ENCODE results near the gene ANP32E.
"Not testable (repeated sequence)": the region's sequence is repeated elsewhere in the genome, so short reads cannot be mapped to it uniquely, and the experiment has no call there.

The ANP32E gene

DNA sequence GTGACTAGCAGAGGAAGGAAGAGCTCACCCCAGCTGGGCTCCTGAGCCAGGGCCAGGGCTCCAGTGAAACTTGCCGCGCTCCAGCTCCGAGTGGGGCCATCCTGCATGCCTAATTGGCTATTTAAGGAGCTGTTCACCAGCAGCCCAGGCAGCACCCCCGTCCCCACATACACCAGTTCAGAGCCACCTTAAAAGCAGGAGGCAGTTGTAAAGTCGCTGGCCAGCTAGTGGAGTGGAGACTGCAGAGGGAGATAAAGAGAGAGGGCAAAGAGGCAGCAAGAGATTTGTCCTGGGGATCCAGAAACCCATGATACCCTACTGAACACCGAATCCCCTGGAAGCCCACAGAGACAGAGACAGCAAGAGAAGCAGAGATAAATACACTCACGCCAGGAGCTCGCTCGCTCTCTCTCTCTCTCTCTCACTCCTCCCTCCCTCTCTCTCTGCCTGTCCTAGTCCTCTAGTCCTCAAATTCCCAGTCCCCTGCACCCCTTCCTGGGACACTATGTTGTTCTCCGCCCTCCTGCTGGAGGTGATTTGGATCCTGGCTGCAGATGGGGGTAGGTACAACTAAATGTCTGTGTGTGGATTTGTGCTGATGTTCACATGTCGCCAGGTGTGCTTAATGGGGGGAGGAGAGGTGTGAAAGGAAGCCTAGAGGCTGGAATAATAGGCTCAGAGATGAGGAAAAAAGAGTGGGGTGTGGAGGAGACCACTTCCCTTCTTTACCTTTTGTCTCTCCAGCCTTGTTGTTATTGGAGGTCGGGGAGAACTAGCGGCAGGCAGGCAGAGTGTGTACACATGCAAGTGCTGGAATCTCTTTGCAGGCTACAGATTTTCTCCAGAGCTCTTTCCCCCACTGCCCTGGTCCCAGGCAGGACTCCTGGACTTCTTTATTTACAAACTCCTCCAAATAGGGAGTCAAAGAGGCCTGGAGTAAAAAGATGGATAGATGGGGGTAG, 22.0 kb upstream of the ANP32E start, which contains the start of gene CA14:
CA14 (plus strand) TSS at position 151 of the 962 bp plus-strand sequence; CDS start at position 506, 355 bp downstream.
- H4K20me1 ChIP-seq = no peaks in the 10 kb centered on the region
- H3K4me3 ChIP-seq = no peak within 1 kb of the TSS
- no peaks in the 10 kb centered on the region for H3K9me3 ChIP-seq
- peaks cover 33% of the 10 kb centered on the region for H3K4me1 ChIP-seq
- peak within 1 kb of the TSS; percentile 65 for H3K4me2 ChIP-seq
- H3K36me3 ChIP-seq = no peaks in the 10 kb centered on the region
- TF ChIP-seq Cebpa-rat (IDR thresholded peaks at IDR 0.05) = no peak
- peaks cover 29% of the 10 kb centered on the region for H3K27me3 ChIP-seq
- H3K9ac ChIP-seq = 0 out of 2 replicates have a peak within 1 kb of the TSS, but pooled peaks have one; percentile 12
- H3K27ac ChIP-seq = no peak within 1 kb of the TSS

DNA sequence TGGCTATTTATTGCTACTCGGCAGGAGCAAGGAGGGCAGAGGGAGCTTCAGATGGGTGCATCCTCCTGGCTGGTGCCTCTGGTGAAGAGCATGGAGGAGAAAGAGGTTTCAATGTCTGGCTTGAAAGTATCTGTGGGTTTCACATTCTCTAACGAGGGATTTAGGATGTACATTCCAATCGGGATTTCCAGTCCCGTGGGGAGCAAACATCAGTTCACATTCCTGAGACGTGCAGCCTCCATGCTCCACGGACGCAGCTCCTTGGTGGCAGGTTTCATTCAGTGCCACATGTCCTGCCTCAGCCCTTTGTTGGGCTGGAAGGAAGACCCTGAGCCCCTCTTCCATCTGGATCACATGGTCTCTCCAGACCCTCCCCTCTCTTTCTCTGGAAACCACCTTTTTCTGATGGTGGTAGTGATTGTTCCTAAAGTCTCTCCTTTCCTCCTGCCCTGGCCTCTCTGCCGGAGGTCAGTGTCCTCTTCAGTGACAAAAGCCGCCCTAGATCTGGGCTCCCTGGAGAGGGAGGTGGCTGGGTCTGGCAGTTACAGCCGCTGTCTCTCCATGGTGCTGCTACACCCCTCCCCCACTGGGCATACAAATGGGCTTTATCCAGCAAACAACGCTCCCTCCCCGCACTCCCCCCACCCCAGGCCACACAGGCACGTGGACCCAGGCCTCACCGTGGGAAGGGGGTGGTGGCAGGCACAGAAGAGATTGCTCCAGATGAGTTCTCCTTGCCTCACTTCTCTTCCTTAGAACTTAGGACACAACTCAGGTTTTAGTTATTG, 20.8 kb upstream of the ANP32E start:
- Histone ChIP-seq H3K9me3 (no peaks in the 10 kb centered on the region), H3K9ac (0 out of 2 replicates have a peak overlapping the region, but pooled peaks have one; percentile 3), H4K20me1 (no peaks in the 10 kb centered on the region), H3K4me3 (no peak overlapping the region), H3K36me3 (no peaks in the 10 kb centered on the region), H3K4me2 (peak overlapping the region; percentile 65), H3K27ac (no peak overlapping the region), H3K4me1 (peaks cover 27% of the 10 kb centered on the region), H3K27me3 (peaks cover 29% of the 10 kb centered on the region)
- no peak for TF ChIP-seq Cebpa-rat (IDR thresholded peaks at IDR 0.05)

DNA sequence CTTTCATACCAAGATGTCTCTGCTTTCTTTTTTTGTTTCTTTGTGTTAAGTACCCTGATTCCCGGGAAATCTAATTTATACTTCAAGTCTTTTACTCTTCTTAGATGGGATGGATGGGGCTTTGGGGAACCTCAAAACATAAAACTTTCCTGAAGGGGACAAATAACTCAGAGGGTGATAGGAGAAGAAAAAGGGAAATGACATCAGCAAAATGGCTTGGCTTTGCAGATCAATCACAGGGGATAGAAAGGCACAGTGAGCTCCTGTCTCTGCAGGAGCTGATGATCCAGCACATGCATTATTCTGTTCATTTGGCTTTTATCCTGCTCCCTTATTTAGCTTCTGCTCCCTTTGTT, 20.3 kb upstream of the ANP32E start:
- peak overlapping the region; percentile 65 for H3K4me2 ChIP-seq
- H3K9ac ChIP-seq = 0 out of 2 replicates have a peak overlapping the region, but pooled peaks have one; percentile 3
- TF ChIP-seq Cebpa-rat (IDR thresholded peaks at IDR 0.05) = no peak
- no peak overlapping the region for H3K27ac ChIP-seq
- H3K4me1 ChIP-seq = peaks cover 27% of the 10 kb centered on the region
- H4K20me1 ChIP-seq = no peaks in the 10 kb centered on the region
- H3K27me3 ChIP-seq = peaks cover 29% of the 10 kb centered on the region
- H3K9me3 ChIP-seq = no peaks in the 10 kb centered on the region
- H3K4me3 ChIP-seq = no peak overlapping the region
- no peaks in the 10 kb centered on the region for H3K36me3 ChIP-seq

DNA sequence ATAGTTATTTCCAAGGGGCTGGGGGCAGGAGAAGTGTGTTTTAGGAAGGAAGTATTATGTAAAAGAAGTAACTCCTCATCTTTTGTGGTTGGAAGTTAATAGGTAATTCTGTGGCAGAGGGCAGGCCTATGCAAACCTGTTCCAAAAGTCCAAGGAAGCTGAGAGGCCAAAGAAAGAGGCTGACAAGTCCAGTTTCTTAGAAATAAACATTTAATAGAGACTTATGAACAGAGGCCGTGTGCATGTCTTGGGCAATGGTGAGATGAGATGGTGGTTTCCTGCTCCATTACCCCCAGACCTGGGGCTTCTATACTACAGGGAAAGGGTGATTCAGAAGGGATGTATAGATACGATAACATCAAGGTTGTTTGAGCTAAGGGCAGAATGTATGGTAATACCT, 14.0 kb upstream of the ANP32E start:
- Histone ChIP-seq H3K36me3 (no peaks in the 10 kb centered on the region), H3K4me3 (no peak overlapping the region), H3K4me2 (no peak overlapping the region), H3K27me3 (no peaks in the 10 kb centered on the region), H3K9ac (no peak overlapping the region), H3K4me1 (no peaks in the 10 kb centered on the region), H3K27ac (no peak overlapping the region), H4K20me1 (no peaks in the 10 kb centered on the region), H3K9me3 (no peaks in the 10 kb centered on the region)
- no peak for TF ChIP-seq Cebpa-rat (IDR thresholded peaks at IDR 0.05)

DNA sequence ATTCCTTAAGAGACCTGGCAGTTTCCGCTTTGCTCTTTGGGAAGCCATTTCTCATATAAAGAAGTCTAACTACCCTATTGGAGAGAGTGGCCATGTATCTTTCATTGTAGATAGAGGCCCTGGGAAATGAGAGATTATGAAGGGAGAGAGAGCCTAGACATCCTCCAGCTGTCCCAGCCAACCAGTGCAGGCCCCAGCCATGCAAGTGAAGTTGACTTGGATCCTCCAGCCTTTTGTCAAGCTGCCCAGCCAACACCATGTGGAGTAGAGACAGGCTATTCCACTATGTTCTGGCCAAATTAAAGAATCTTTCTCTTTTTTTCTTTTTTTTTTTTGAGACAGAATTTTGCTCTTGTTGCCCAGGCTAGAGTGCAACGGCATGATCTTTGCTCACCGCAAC, 7.1 kb upstream of the ANP32E start:
- Histone ChIP-seq H3K36me3 (no peaks in the 10 kb centered on the region), H3K9ac (no peak overlapping the region), H3K4me2 (no peak overlapping the region), H4K20me1 (no peaks in the 10 kb centered on the region), H3K4me3 (no peak overlapping the region), H3K4me1 (no peaks in the 10 kb centered on the region), H3K9me3 (no peaks in the 10 kb centered on the region), H3K27ac (no peak overlapping the region), H3K27me3 (no peaks in the 10 kb centered on the region)
- no peak for TF ChIP-seq Cebpa-rat (IDR thresholded peaks at IDR 0.05)

DNA sequence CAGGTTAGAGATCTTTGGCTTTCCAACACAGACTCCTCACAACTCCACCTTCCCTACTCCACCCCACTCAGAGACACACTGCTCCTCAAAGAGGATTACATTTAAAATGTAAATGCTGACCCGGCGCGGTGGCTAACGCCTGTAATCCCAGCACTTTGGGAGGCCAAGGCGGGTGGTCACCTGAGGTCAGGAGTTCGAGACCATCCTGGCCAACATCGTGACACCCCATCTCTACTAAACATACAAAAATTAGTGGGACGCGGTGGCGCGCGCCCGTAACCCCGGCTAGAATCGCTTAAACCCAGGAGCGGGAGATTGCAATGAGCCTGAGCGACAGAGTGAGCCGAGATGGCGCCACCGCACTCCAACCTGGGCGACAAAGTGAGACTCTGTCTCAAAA, 1.8 kb upstream of the ANP32E start:
- Histone ChIP-seq H3K27me3 (no peaks in the 10 kb centered on the region), H3K4me1 (peaks cover 25% of the 10 kb centered on the region), H3K9me3 (no peaks in the 10 kb centered on the region), H3K4me2 (peak overlapping the region; percentile 81; the same call in 1 of the 2 replicates), H3K9ac (no peak overlapping the region), H3K27ac (no peak overlapping the region), H4K20me1 (no peaks in the 10 kb centered on the region; the same call in 1 of the 2 replicates), H3K36me3 (no peaks in the 10 kb centered on the region), H3K4me3 (no peak overlapping the region)
- TF ChIP-seq Cebpa-rat (IDR thresholded peaks at IDR 0.05) = no peak

DNA sequence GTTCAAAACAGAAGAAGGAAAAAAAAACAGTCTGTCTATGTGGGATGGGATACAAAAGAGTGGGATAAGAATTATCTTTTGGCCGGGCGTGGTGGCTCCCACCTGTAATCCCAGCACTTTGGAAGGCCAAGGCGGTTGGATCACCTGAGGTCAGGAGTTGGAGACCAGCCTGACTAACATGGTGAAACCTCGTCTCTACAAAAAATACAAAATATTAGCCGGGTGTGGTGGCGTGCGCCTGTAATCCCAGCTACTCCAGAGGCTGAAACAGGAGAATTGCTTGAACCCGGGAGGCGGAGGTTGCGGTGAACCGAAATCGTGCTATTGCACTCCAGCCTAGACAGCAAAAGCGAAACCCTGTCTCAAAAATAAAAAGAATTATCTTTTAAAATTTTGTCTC, 1.3 kb upstream of the ANP32E start:
- Histone ChIP-seq H3K4me1 (peaks cover 29% of the 10 kb centered on the region), H3K9ac (peak overlapping the region; percentile 77; the same call in 1 of the 2 replicates), H3K27ac (peak overlapping the region; percentile 77; the same call in 1 of the 2 replicates), H3K4me3 (peak overlapping the region; percentile 98; the same call in 1 of the 2 replicates), H3K4me2 (peak overlapping the region; percentile 81)
- H3K9me3 ChIP-seq, H3K27me3 ChIP-seq, H3K36me3 ChIP-seq, H4K20me1 ChIP-seq: not testable (repeated sequence)

DNA sequence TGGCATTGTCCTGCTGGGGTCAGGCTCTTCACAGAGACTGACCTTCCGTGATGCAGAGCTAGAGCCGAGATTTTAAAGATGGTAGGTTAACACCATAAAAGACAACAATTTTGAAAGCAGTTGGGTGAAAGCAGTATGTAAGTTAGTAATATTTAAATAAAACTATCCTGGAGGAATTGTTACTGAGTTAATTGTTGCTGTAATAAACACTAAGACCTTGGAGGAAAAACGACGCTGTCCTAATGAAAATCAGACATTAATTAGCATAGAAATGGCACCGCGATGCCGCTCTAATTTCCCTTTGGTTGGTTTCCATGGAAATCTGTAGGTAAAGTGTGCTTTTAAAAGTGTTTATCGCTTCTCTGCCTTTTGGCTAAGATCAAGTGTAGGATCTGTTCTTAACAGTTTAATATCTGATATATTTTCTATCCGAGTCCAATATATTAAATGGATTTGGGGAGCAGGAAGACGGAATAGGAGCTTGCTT, 745 bp upstream of the ANP32E start:
- Histone ChIP-seq H3K4me2 (peak overlapping the region; percentile 81), H3K27me3 (no peaks in the 10 kb centered on the region), H3K9ac (peak overlapping the region; percentile 77; the same call in 1 of the 2 replicates), H4K20me1 (no peaks in the 10 kb centered on the region; the same call in 1 of the 2 replicates), H3K27ac (peak overlapping the region; percentile 77), H3K9me3 (no peaks in the 10 kb centered on the region), H3K4me1 (peaks cover 29% of the 10 kb centered on the region), H3K36me3 (peaks cover 2% of the 10 kb centered on the region; the same call in 1 of the 2 replicates), H3K4me3 (peak overlapping the region; percentile 98)
- no peak for TF ChIP-seq Cebpa-rat (IDR thresholded peaks at IDR 0.05)

DNA sequence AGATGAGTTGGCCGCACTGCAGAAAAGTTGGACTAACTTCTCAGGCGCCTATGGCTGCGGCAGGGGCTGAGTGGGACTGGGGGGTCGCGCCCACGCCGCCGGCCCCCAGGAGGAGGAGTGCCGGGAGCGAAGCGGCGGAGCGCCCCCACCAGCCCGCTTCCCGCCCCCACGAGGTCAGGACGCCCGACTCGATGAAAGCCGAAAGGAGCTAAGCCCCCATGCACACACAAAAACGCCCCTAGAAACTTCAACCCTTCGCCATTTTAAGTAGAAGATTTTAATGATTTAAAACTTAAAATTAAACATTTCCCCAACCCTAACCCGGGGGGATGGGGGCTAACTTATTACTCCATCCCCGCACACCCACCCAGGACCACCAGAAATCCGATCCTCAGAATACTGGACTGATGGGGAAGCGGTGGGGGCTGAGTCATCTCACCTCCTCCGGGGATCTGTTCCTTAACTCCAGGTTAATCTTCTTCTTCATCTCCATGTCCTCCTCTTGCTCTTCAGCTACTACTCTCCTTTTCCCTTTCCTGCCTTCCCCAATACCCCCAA, 539 bp downstream of the ANP32E start:
- peak overlapping the region; percentile 100 for H3K9ac ChIP-seq
- no peak for TF ChIP-seq Cebpa-rat (IDR thresholded peaks at IDR 0.05)
- no peaks in the 10 kb centered on the region for H3K27me3 ChIP-seq
- peaks cover 15% of the 10 kb centered on the region for H3K36me3 ChIP-seq
- H3K9me3 ChIP-seq = no peaks in the 10 kb centered on the region
- peak overlapping the region; percentile 98 for H3K4me3 ChIP-seq
- H3K27ac ChIP-seq = peak overlapping the region; percentile 99
- peaks cover 29% of the 10 kb centered on the region for H3K4me1 ChIP-seq
- H3K4me2 ChIP-seq = peak overlapping the region; percentile 93
- peaks cover 5% of the 10 kb centered on the region; the same call in 1 of the 2 replicates for H4K20me1 ChIP-seq

All from BLaER1 (cell line).